OCI-LY1 (cell line): ENCODE measurements around the gene RGCC.

Source experiments
- H2AFZ ChIP-seq: fragments of 200-600 bp; sonication (generic), shearing (Covaris generic); 2 replicates; pipeline ENCODE4 v1.6.0; 2014; ENCODE audit warnings: antibody characterized with exemption, mild to moderate bottlenecking, low read length
- H3F3A ChIP-seq: fragments of 200-600 bp; sonication (generic), shearing (Covaris generic); 2 replicates; pipeline ENCODE4 v1.6.0; 2014; ENCODE audit warnings: mild to moderate bottlenecking, antibody characterized with exemption, low read length, moderate library complexity; ENCODE audit not compliant: insufficient read depth
- H3K27ac ChIP-seq: fragments of 200-600 bp; sonication (generic); 2 replicates; pipeline ENCODE4 v1.5.1; 2014; ENCODE audit warnings: low read length, mixed run types, mild to moderate bottlenecking, low read depth; ENCODE audit not compliant: poor library complexity, severe bottlenecking
- H3K27me3 ChIP-seq: fragments of 200-600 bp; sonication (generic); 2 replicates; pipeline ENCODE4 v1.6.0; 2014; ENCODE audit warnings: antibody characterized with exemption, mild to moderate bottlenecking, low read length, moderate library complexity; ENCODE audit not compliant: insufficient read depth
- H3K36me3 ChIP-seq: fragments of 200-600 bp; sonication (generic); 2 replicates; pipeline ENCODE4 v1.6.1; 2014; ENCODE audit warnings: mild to moderate bottlenecking, antibody characterized with exemption, low read length, moderate library complexity, mixed read lengths; ENCODE audit not compliant: insufficient read depth
- H3K4me1 ChIP-seq: fragments of 200-600 bp; sonication (generic); 2 replicates; pipeline ENCODE4 v1.5.1; 2014; ENCODE audit warnings: mild to moderate bottlenecking, low read length, moderate library complexity; ENCODE audit not compliant: insufficient read depth, severe bottlenecking
- H3K4me2 ChIP-seq: fragments of 200-600 bp; sonication (generic), shearing (Covaris generic); 2 replicates; pipeline ENCODE4 v1.6.1; 2014; ENCODE audit warnings: low read length
- H3K4me3 ChIP-seq: fragments of 200-600 bp; sonication (generic); 2 replicates; pipeline ENCODE4 v1.5.1; 2014; ENCODE audit warnings: low read length, low read depth, mild to moderate bottlenecking, mixed read lengths; ENCODE audit not compliant: poor library complexity, severe bottlenecking
- H3K79me2 ChIP-seq: fragments of 200-600 bp; shearing (Covaris generic); 2 replicates; pipeline ENCODE4 v1.6.1; 2016; ENCODE audit warnings: mixed run types, low read length, mixed read lengths; ENCODE audit not compliant: insufficient read depth
- H3K9ac ChIP-seq: fragments of 200-600 bp; sonication (generic), shearing (Covaris generic); 2 replicates; pipeline ENCODE4 v1.6.1; 2014; ENCODE audit warnings: mild to moderate bottlenecking, low read length, mixed read lengths
- H3K9me2 ChIP-seq: fragments of 200-600 bp; sonication (generic), shearing (Covaris generic); 2 replicates; pipeline ENCODE4 v1.6.1; 2014; ENCODE audit warnings: low read depth, mild to moderate bottlenecking, low read length, mixed read lengths
- H3K9me3 ChIP-seq: fragments of 200-600 bp; shearing (Covaris generic); 2 replicates; pipeline ENCODE4 v1.6.1; 2014; ENCODE audit warnings: low read length, mixed read lengths
- H4K20me1 ChIP-seq: fragments of 200-600 bp; sonication (generic), shearing (Covaris generic); 2 replicates; pipeline ENCODE4 v1.6.0; 2016; ENCODE audit warnings: mild to moderate bottlenecking, low read length; ENCODE audit not compliant: insufficient read depth
- EZH2 ChIP-seq: fragments of 200-600 bp; sonication (generic), shearing (Covaris generic); IDR thresholded peaks from 2 replicates; pipeline ENCODE4 v1.8.0; 2017; ENCODE audit warnings: borderline replicate concordance, mixed run types, mild to moderate bottlenecking, antibody characterized with exemption, low read length, moderate library complexity, mixed read lengths
- TF ChIP-seq, protein P1 (sequence below): fragments of 200-600 bp; sonication (generic), shearing (Covaris generic); IDR thresholded peaks from 2 replicates; pipeline ENCODE4 v1.5.1; 2017; ENCODE audit warnings: mild to moderate bottlenecking, antibody characterized with exemption, low read length, moderate library complexity, mixed read lengths

The RGCC gene

DNA sequence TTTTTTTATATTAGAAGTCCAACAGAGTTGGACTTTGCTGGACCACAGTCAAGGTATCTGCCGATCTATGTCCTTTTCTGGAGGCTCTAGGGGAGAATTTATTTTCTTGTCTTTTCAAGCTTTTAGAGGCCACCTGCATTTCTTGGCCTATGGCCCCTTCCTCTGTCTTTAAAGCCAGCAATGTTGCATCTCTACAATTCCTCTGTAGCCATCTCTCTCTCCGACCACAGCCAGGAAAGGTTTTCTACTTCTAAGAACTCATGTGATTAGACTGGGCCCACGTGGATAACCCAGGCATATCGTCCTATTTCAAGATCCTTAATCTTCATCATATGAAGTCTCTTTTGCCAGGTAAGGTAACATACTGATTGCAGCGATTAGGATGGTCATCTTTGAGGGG is 43.5 kb upstream of the RGCC start:
- Histone ChIP-seq H4K20me1 (no peaks in the 10 kb centered on the region), H3K27ac (no peak overlapping the region), H3K79me2 (no peaks in the 10 kb centered on the region), H3K4me2 (no peak overlapping the region), H3K4me3 (no peak overlapping the region), H3K36me3 (no peaks in the 10 kb centered on the region), H3K9me3 (no peaks in the 10 kb centered on the region), H3K4me1 (peaks cover 16% of the 10 kb centered on the region), H3K27me3 (no peaks in the 10 kb centered on the region), H2AFZ (no peak overlapping the region), H3K9me2 (no peaks in the 10 kb centered on the region), H3F3A (no peaks in the 10 kb centered on the region), H3K9ac (no peak overlapping the region)
- TF ChIP-seq, protein P1, sequence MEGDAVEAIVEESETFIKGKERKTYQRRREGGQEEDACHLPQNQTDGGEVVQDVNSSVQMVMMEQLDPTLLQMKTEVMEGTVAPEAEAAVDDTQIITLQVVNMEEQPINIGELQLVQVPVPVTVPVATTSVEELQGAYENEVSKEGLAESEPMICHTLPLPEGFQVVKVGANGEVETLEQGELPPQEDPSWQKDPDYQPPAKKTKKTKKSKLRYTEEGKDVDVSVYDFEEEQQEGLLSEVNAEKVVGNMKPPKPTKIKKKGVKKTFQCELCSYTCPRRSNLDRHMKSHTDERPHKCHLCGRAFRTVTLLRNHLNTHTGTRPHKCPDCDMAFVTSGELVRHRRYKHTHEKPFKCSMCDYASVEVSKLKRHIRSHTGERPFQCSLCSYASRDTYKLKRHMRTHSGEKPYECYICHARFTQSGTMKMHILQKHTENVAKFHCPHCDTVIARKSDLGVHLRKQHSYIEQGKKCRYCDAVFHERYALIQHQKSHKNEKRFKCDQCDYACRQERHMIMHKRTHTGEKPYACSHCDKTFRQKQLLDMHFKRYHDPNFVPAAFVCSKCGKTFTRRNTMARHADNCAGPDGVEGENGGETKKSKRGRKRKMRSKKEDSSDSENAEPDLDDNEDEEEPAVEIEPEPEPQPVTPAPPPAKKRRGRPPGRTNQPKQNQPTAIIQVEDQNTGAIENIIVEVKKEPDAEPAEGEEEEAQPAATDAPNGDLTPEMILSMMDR = no peak
- no peak for TF ChIP-seq EZH2

DNA sequence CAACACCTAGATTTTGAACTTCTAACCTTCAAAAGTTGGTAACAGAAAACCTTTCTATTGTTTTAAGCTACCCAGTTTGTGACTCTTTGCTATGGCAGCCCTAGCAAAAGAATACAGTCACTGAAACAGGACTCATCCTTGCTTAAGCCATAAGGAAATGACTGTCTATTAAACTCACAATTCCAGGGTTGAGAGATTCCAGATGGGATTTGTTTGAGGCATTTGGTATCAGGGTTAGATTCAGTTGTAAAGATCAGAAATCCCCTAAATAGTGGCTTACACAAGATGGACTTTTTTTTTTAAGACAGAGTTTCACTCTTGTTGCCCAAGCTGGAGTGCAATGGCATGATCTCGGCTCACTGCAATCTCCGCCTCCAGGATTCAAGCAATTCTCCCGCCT is 41.1 kb upstream of the RGCC start:
- Histone ChIP-seq H3K4me3 (no peak overlapping the region), H3K9ac (no peak overlapping the region), H3K27me3 (no peaks in the 10 kb centered on the region), H3K79me2 (no peaks in the 10 kb centered on the region), H3K36me3 (no peaks in the 10 kb centered on the region), H3F3A (no peaks in the 10 kb centered on the region), H3K9me3 (no peaks in the 10 kb centered on the region), H3K4me2 (no peak overlapping the region), H3K27ac (no peak overlapping the region), H3K4me1 (peaks cover 6% of the 10 kb centered on the region), H4K20me1 (no peaks in the 10 kb centered on the region), H2AFZ (no peak overlapping the region), H3K9me2 (no peaks in the 10 kb centered on the region)
- TF ChIP-seq, protein P1 = no peak
- TF ChIP-seq EZH2 = no peak

DNA sequence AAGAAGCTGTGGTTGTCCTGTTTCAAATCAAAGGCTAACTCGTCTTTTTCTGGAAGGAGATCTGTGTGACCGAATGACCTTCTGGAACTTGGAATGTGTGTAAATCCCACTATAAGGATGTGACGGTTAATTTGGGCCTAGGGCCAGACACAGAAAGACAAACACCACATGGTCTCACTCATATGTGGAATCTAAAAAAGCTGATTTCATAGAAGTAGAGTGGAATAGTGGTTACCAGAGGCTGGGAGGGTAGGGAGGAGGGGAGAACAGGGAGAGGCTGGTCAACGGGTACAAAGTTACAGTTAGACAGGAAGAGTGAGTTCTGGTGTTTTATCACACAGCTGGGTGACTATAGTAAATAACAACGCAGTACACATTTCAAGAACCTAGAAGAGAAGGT is 39.3 kb upstream of the RGCC start:
- no peak overlapping the region for H2AFZ ChIP-seq
- H3K4me1 ChIP-seq = no peaks in the 10 kb centered on the region
- H3K27me3 ChIP-seq = no peaks in the 10 kb centered on the region
- H3K79me2 ChIP-seq = no peaks in the 10 kb centered on the region
- H3K4me3 ChIP-seq = no peak overlapping the region
- TF ChIP-seq, protein P1 = no peak
- no peak for TF ChIP-seq EZH2
- H3K9me2 ChIP-seq = no peaks in the 10 kb centered on the region
- H3K36me3 ChIP-seq = no peaks in the 10 kb centered on the region
- no peaks in the 10 kb centered on the region for H3F3A ChIP-seq
- no peak overlapping the region for H3K4me2 ChIP-seq
- H3K27ac ChIP-seq = no peak overlapping the region
- H3K9ac ChIP-seq = no peak overlapping the region
- H3K9me3 ChIP-seq = no peaks in the 10 kb centered on the region
- no peaks in the 10 kb centered on the region for H4K20me1 ChIP-seq
